GM23338 (cell line): ENCODE data around the gene OR2AT4. TPM values are rescaled to one million over a fixed set of nuclear protein-coding genes. Genes with fewer than 3 reads are reported as not detected.

Experiments
- ATAC-seq: fragments of 200-7000 bp; cut with Tn5 transposase; 3 replicates; pipeline ENCODE4 v1.9.1; 2020
- DNase-seq: peaks from one replicate; pipeline ENCODE4 v3.0.0-alpha.2; 2015; ENCODE audit warnings: low spot score
- H2AFZ ChIP-seq: fragments of 200-600 bp; sonication (generic); 2 replicates; pipeline ENCODE4 v1.8.0; 2016; ENCODE audit warnings: antibody characterized with exemption, mild to moderate bottlenecking, moderate library complexity
- H3F3A ChIP-seq: fragments of 200-600 bp; sonication (generic); replicated peaks from 2 replicates; pipeline ENCODE4 v1.8.0; 2017; ENCODE audit warnings: antibody characterized with exemption, mixed run types, low read depth
- H3K27ac ChIP-seq: fragments of 200-600 bp; sonication (generic); 2 replicates; pipeline ENCODE4 v1.6.1; 2016; ENCODE audit warnings: low read depth
- H3K27me3 ChIP-seq: fragments of 200-600 bp; sonication (generic); 2 replicates; pipeline ENCODE4 v1.8.0; 2016; ENCODE audit warnings: mild to moderate bottlenecking, mixed run types, moderate library complexity; ENCODE audit not compliant: insufficient read depth
- H3K36me3 ChIP-seq: fragments of 200-600 bp; sonication (generic); 2 replicates; pipeline ENCODE4 v1.8.0; 2016; ENCODE audit warnings: mild to moderate bottlenecking; ENCODE audit not compliant: insufficient read depth
- H3K4me1 ChIP-seq: fragments of 200-600 bp; sonication (generic); 2 replicates; pipeline ENCODE4 v1.8.0; 2016; ENCODE audit warnings: mild to moderate bottlenecking, moderate library complexity; ENCODE audit not compliant: insufficient read depth
- H3K4me2 ChIP-seq: fragments of 200-600 bp; sonication (generic); 2 replicates; pipeline ENCODE4 v1.7.1; 2017; ENCODE audit warnings: mixed run types
- H3K4me3 ChIP-seq: fragments of 200-600 bp; sonication (generic); 2 replicates; pipeline ENCODE4 v1.6.1; 2016; ENCODE audit warnings: mixed run types
- H3K79me2 ChIP-seq: fragments of 200-600 bp; sonication (generic); replicated peaks from 2 replicates; pipeline ENCODE4 v1.8.0; 2017; ENCODE audit warnings: mild to moderate bottlenecking; ENCODE audit not compliant: insufficient read depth
- H3K9me2 ChIP-seq: fragments of 200-600 bp; sonication (generic); 2 replicates; pipeline ENCODE4 v1.8.0; 2017; ENCODE audit not compliant: insufficient read depth
- H4K20me1 ChIP-seq: fragments of 200-600 bp; sonication (generic); replicated peaks from 2 replicates; pipeline ENCODE4 v1.8.0; 2017; ENCODE audit warnings: mild to moderate bottlenecking; ENCODE audit not compliant: insufficient read depth
- H3K27ac Mint-ChIP-seq: 2 replicates; pipeline ENCODE4 v1.8.0; 2020; ENCODE audit warnings: inconsistent platforms, mild to moderate bottlenecking, moderate library complexity, mixed read lengths
- H3K27me3 Mint-ChIP-seq: 3 replicates; pipeline ENCODE4 v1.8.0; 2022; ENCODE audit warnings: low read depth, mild to moderate bottlenecking, moderate library complexity, mixed read lengths, inconsistent platforms; ENCODE audit not compliant: insufficient read depth, poor library complexity
- H3K36me3 Mint-ChIP-seq: 3 replicates; pipeline ENCODE4 v1.8.0; 2021; ENCODE audit warnings: low read depth, mild to moderate bottlenecking, inconsistent platforms, moderate library complexity, mixed read lengths
- H3K4me1 Mint-ChIP-seq: 3 replicates; pipeline ENCODE4 v1.8.0; 2020; ENCODE audit warnings: mild to moderate bottlenecking, inconsistent platforms, mixed read lengths
- H3K4me3 Mint-ChIP-seq: 3 replicates; pipeline ENCODE4 v1.8.0; 2021; ENCODE audit warnings: moderate library complexity, mild to moderate bottlenecking, inconsistent platforms, mixed read lengths
- H3K9me3 Mint-ChIP-seq: 3 replicates; pipeline ENCODE4 v1.8.0; 2020; ENCODE audit warnings: moderate library complexity, mild to moderate bottlenecking, inconsistent platforms, mixed read lengths
- CREB1 ChIP-seq: fragments of 250-450 bp; sonication (Bioruptor Pico); IDR thresholded peaks from 2 replicates; pipeline ENCODE4 v1.5.0; 2020; ENCODE audit warnings: low read depth, mild to moderate bottlenecking, moderate library complexity
- EZH2 ChIP-seq: fragments of 200-600 bp; sonication (generic); IDR thresholded peaks from one replicate; pipeline ENCODE4 v1.8.0; 2017; ENCODE audit warnings: antibody characterized with exemption, mild to moderate bottlenecking, low read depth; ENCODE audit not compliant: unreplicated experiment
- EZH2phosphoT487 ChIP-seq: fragments of 200-600 bp; sonication (generic); IDR thresholded peaks from one replicate; pipeline ENCODE4 v1.8.1; 2018; ENCODE audit warnings: antibody characterized with exemption; ENCODE audit not compliant: unreplicated experiment
- JUNB ChIP-seq: IDR thresholded peaks from one replicate; pipeline ENCODE4 v1.6.1; 2016; ENCODE audit warnings: antibody characterized with exemption; ENCODE audit not compliant: unreplicated experiment
- NANOG ChIP-seq: IDR thresholded peaks from 2 replicates; pipeline ENCODE4 v1.6.1; 2016; ENCODE audit warnings: antibody characterized with exemption, borderline replicate concordance
- POLR2AphosphoS5 ChIP-seq: IDR thresholded peaks from 2 replicates; pipeline ENCODE4 v1.6.1; 2016; ENCODE audit warnings: antibody characterized with exemption, low read depth
- STAT1 ChIP-seq: IDR thresholded peaks from one replicate; pipeline ENCODE4 v1.6.1; 2016; ENCODE audit warnings: antibody characterized with exemption; ENCODE audit not compliant: unreplicated experiment
- ZNF114 ChIP-seq: fragments of 250-450 bp; sonication (Bioruptor Pico); IDR thresholded peaks from 2 replicates; pipeline ENCODE4 v1.5.0; 2020; ENCODE audit warnings: mild to moderate bottlenecking, moderate library complexity
- ZNF331 ChIP-seq: fragments of 250-450 bp; sonication (Bioruptor Pico); IDR thresholded peaks from 2 replicates; pipeline ENCODE4 v1.5.0; 2020; ENCODE audit warnings: low read depth, mild to moderate bottlenecking, moderate library complexity
- polyA plus RNA-seq: library from polyadenylated mRNA; unstranded; fragments of >200 nt; fragmentation: Nextera tagmentation; extraction: Ambion mirVana; gene quantifications from 2 replicates; pipeline ENCODE4 v1.2.1, GENCODE V29; 2016
- total RNA-seq: library from RNA; depleted of rRNA; stranded (reverse); fragments of >200 nt; shearing (Covaris generic); gene quantifications from 2 replicates; pipeline ENCODE4 v1.2.3, GENCODE V29; 2014
- TF ChIP-seq, protein P1 (sequence below): IDR thresholded peaks from 2 replicates; pipeline ENCODE4 v1.6.1; 2016; ENCODE audit warnings: antibody characterized with exemption
- TF ChIP-seq, protein P2 (sequence below): IDR thresholded peaks from one replicate; pipeline ENCODE4 v1.6.1; 2018; ENCODE audit warnings: antibody characterized with exemption; ENCODE audit not compliant: unreplicated experiment
- TF ChIP-seq, protein P3 (sequence below), 2 experiments: fragments of 200-600 bp in 1 of 2; sonication (generic) in 1 of 2; conservative IDR thresholded peaks; 2 replicates each; pipeline versions ENCODE4 v1.5.1 to v1.6.1; 2016 to 2017; ENCODE audit warnings: antibody characterized with exemption in 2 of 2, low read depth in 2 of 2, mild to moderate bottlenecking in 2 of 2, moderate library complexity in 1 of 2
- TF ChIP-seq, protein P4 (sequence below): fragments of 250-450 bp; sonication (Bioruptor Pico); IDR thresholded peaks from 2 replicates; pipeline ENCODE4 v1.5.0; 2020; ENCODE audit warnings: mild to moderate bottlenecking, moderate library complexity

Gene OR2AT4
- total and polyA plus RNA-seq, 2 experiments from 2014 or later = not detected

DNA sequence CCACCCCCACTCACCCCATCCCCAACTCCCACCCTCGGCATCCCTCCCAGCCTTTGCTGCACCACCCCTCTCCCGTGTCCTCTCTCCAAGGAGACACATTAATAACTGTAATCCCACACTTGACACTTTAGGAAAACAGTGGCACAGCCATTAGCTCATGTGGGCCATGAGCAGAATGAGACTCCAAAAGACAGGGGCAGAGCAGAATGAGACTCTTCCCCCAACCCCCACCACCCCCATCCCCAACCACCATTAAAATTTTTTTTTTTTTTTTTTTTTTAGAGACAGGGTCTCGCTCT, 48.0 kb upstream of the OR2AT4 start:
- TF ChIP-seq, protein P1, sequence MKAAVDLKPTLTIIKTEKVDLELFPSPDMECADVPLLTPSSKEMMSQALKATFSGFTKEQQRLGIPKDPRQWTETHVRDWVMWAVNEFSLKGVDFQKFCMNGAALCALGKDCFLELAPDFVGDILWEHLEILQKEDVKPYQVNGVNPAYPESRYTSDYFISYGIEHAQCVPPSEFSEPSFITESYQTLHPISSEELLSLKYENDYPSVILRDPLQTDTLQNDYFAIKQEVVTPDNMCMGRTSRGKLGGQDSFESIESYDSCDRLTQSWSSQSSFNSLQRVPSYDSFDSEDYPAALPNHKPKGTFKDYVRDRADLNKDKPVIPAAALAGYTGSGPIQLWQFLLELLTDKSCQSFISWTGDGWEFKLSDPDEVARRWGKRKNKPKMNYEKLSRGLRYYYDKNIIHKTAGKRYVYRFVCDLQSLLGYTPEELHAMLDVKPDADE = no peak
- TF ChIP-seq JUNB (no peak), ZNF331 (CRISPR knock-in tag) (no peak), POLR2AphosphoS5 (no peak), NANOG (no peak), STAT1 (no peak), ZNF114 (CRISPR knock-in tag) (no peak), EZH2 (no peak), EZH2phosphoT487 (no peak), CREB1 (no peak)
- TF ChIP-seq, protein P2, sequence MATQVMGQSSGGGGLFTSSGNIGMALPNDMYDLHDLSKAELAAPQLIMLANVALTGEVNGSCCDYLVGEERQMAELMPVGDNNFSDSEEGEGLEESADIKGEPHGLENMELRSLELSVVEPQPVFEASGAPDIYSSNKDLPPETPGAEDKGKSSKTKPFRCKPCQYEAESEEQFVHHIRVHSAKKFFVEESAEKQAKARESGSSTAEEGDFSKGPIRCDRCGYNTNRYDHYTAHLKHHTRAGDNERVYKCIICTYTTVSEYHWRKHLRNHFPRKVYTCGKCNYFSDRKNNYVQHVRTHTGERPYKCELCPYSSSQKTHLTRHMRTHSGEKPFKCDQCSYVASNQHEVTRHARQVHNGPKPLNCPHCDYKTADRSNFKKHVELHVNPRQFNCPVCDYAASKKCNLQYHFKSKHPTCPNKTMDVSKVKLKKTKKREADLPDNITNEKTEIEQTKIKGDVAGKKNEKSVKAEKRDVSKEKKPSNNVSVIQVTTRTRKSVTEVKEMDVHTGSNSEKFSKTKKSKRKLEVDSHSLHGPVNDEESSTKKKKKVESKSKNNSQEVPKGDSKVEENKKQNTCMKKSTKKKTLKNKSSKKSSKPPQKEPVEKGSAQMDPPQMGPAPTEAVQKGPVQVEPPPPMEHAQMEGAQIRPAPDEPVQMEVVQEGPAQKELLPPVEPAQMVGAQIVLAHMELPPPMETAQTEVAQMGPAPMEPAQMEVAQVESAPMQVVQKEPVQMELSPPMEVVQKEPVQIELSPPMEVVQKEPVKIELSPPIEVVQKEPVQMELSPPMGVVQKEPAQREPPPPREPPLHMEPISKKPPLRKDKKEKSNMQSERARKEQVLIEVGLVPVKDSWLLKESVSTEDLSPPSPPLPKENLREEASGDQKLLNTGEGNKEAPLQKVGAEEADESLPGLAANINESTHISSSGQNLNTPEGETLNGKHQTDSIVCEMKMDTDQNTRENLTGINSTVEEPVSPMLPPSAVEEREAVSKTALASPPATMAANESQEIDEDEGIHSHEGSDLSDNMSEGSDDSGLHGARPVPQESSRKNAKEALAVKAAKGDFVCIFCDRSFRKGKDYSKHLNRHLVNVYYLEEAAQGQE = no peak
- TF ChIP-seq, protein P3, sequence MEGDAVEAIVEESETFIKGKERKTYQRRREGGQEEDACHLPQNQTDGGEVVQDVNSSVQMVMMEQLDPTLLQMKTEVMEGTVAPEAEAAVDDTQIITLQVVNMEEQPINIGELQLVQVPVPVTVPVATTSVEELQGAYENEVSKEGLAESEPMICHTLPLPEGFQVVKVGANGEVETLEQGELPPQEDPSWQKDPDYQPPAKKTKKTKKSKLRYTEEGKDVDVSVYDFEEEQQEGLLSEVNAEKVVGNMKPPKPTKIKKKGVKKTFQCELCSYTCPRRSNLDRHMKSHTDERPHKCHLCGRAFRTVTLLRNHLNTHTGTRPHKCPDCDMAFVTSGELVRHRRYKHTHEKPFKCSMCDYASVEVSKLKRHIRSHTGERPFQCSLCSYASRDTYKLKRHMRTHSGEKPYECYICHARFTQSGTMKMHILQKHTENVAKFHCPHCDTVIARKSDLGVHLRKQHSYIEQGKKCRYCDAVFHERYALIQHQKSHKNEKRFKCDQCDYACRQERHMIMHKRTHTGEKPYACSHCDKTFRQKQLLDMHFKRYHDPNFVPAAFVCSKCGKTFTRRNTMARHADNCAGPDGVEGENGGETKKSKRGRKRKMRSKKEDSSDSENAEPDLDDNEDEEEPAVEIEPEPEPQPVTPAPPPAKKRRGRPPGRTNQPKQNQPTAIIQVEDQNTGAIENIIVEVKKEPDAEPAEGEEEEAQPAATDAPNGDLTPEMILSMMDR (conservative IDR thresholded peaks at IDR 0.05; ENCODE audit: low read depth in 2 of 2) = no peak
- TF ChIP-seq, protein P4, sequence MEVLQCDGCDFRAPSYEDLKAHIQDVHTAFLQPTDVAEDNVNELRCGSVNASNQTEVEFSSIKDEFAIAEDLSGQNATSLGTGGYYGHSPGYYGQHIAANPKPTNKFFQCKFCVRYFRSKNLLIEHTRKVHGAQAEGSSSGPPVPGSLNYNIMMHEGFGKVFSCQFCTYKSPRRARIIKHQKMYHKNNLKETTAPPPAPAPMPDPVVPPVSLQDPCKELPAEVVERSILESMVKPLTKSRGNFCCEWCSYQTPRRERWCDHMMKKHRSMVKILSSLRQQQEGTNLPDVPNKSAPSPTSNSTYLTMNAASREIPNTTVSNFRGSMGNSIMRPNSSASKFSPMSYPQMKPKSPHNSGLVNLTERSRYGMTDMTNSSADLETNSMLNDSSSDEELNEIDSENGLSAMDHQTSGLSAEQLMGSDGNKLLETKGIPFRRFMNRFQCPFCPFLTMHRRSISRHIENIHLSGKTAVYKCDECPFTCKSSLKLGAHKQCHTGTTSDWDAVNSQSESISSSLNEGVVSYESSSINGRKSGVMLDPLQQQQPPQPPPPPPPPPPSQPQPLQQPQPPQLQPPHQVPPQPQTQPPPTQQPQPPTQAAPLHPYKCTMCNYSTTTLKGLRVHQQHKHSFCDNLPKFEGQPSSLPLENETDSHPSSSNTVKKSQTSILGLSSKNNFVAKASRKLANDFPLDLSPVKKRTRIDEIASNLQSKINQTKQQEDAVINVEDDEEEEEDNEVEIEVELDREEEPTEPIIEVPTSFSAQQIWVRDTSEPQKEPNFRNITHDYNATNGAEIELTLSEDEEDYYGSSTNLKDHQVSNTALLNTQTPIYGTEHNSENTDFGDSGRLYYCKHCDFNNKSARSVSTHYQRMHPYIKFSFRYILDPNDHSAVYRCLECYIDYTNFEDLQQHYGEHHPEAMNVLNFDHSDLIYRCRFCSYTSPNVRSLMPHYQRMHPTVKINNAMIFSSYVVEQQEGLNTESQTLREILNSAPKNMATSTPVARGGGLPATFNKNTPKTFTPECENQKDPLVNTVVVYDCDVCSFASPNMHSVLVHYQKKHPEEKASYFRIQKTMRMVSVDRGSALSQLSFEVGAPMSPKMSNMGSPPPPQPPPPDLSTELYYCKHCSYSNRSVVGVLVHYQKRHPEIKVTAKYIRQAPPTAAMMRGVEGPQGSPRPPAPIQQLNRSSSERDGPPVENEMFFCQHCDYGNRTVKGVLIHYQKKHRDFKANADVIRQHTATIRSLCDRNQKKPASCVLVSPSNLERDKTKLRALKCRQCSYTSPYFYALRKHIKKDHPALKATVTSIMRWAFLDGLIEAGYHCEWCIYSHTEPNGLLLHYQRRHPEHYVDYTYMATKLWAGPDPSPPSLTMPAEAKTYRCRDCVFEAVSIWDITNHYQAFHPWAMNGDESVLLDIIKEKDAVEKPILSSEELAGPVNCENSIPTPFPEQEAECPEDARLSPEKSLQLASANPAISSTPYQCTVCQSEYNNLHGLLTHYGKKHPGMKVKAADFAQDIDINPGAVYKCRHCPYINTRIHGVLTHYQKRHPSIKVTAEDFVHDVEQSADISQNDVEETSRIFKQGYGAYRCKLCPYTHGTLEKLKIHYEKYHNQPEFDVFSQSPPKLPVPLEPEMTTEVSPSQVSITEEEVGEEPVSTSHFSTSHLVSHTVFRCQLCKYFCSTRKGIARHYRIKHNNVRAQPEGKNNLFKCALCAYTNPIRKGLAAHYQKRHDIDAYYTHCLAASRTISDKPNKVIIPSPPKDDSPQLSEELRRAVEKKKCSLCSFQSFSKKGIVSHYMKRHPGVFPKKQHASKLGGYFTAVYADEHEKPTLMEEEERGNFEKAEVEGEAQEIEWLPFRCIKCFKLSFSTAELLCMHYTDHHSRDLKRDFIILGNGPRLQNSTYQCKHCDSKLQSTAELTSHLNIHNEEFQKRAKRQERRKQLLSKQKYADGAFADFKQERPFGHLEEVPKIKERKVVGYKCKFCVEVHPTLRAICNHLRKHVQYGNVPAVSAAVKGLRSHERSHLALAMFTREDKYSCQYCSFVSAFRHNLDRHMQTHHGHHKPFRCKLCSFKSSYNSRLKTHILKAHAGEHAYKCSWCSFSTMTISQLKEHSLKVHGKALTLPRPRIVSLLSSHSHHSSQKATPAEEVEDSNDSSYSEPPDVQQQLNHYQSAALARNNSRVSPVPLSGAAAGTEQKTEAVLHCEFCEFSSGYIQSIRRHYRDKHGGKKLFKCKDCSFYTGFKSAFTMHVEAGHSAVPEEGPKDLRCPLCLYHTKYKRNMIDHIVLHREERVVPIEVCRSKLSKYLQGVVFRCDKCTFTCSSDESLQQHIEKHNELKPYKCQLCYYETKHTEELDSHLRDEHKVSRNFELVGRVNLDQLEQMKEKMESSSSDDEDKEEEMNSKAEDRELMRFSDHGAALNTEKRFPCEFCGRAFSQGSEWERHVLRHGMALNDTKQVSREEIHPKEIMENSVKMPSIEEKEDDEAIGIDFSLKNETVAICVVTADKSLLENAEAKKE (CRISPR knock-in tag) = no peak
- no peak overlapping the region for H3K4me2 ChIP-seq
- no peak overlapping the region for H3K4me3 ChIP-seq
- no peaks in the 10 kb centered on the region for H3K36me3 ChIP-seq
- no peaks in the 10 kb centered on the region for H3K9me2 ChIP-seq
- H3K27me3 Mint-ChIP-seq = peaks cover 26% of the 10 kb centered on the region
- H3K36me3 Mint-ChIP-seq = no peaks in the 10 kb centered on the region
- no peaks in the 10 kb centered on the region for H3F3A ChIP-seq
- H3K79me2 ChIP-seq = no peaks in the 10 kb centered on the region
- H4K20me1 ChIP-seq = no peaks in the 10 kb centered on the region
- H3K4me3 Mint-ChIP-seq = no peak overlapping the region
- H3K9me3 Mint-ChIP-seq = no peaks in the 10 kb centered on the region; the same call in 2 of the 3 replicates
- H2AFZ ChIP-seq = no peak overlapping the region
- no peak for DNase-seq
- H3K4me1 Mint-ChIP-seq = peaks cover 7% of the 10 kb centered on the region
- no peak overlapping the region for H3K27ac Mint-ChIP-seq
- ATAC-seq = no peak
- no peaks in the 10 kb centered on the region; the same call in 1 of the 2 replicates for H3K4me1 ChIP-seq
- H3K27ac ChIP-seq = no peak overlapping the region
- H3K27me3 ChIP-seq = no peaks in the 10 kb centered on the region
